Measurements from ENCODE around the gene MCM9. TPM values are rescaled to one million over a fixed set of nuclear protein-coding genes. Genes with fewer than 3 reads are reported as not detected.

MCM9 gene
- total RNA-seq, 1 donor from 2014 or later = 20.4 TPM

DNA sequence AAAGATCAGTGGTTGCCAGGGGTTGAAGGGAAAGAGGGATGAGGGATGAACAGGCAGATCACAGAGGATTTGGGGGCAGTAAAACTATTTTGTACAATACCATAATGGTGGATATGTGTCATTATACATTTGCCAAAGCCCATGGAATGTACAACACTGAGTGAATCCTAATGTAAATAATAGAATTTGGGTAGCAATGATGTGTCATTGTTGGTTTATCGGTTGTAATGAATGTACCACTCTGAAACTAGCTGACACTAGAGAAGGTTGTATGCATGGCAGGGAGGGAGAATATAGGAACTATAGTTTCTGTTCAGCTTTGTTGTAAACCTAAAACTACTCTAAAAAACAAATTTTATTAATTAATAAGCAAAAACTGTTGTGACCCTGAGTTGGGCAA, 58.8 kb downstream of the MCM9 start:
- DNase-seq (ENCODE audit: low read depth, low spot score) = no peak
- H3K27me3 Mint-ChIP-seq (ENCODE audit: low read depth) = no peaks in the 10 kb centered on the region
- no peak overlapping the region for H3K4me3 Mint-ChIP-seq
- TF ChIP-seq, protein P1, sequence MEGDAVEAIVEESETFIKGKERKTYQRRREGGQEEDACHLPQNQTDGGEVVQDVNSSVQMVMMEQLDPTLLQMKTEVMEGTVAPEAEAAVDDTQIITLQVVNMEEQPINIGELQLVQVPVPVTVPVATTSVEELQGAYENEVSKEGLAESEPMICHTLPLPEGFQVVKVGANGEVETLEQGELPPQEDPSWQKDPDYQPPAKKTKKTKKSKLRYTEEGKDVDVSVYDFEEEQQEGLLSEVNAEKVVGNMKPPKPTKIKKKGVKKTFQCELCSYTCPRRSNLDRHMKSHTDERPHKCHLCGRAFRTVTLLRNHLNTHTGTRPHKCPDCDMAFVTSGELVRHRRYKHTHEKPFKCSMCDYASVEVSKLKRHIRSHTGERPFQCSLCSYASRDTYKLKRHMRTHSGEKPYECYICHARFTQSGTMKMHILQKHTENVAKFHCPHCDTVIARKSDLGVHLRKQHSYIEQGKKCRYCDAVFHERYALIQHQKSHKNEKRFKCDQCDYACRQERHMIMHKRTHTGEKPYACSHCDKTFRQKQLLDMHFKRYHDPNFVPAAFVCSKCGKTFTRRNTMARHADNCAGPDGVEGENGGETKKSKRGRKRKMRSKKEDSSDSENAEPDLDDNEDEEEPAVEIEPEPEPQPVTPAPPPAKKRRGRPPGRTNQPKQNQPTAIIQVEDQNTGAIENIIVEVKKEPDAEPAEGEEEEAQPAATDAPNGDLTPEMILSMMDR (conservative IDR thresholded peaks at IDR 0.05) = no peak
- H3K9me3 Mint-ChIP-seq = peaks cover 4% of the 10 kb centered on the region
- no peak overlapping the region for H3K27ac Mint-ChIP-seq (ENCODE audit: unreplicated experiment)
- H3K36me3 Mint-ChIP-seq (ENCODE audit: low read depth) = peaks cover 10% of the 10 kb centered on the region
- no peaks in the 10 kb centered on the region for H3K4me1 Mint-ChIP-seq

DNA sequence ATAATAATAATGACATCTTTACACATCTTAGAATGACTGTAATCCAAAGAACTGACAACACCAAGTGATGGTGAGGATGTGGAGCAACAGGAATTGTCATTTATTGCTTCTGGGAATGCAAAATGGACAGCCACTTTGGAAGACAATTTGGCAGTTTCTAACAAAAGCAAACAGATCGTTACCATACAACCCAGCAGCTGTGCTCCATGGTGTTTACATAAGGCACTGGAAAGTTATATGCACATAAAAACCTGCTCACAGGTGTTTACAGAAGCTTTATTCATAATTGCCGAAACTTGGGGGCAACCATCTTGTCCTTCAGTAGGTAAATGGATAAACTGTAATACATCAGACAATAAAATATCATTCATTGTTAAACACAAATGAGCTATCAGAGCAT, 59.3 kb downstream of the MCM9 start:
- H3K36me3 Mint-ChIP-seq (ENCODE audit: low read depth) = peaks cover 15% of the 10 kb centered on the region
- no peaks in the 10 kb centered on the region for H3K27me3 Mint-ChIP-seq (ENCODE audit: low read depth)
- TF ChIP-seq, protein P1 (conservative IDR thresholded peaks at IDR 0.05) = no peak
- DNase-seq (ENCODE audit: low read depth, low spot score) = no peak
- H3K4me1 Mint-ChIP-seq = no peaks in the 10 kb centered on the region
- no peak overlapping the region for H3K27ac Mint-ChIP-seq (ENCODE audit: unreplicated experiment)
- H3K4me3 Mint-ChIP-seq = no peak overlapping the region
- H3K9me3 Mint-ChIP-seq = peaks cover 6% of the 10 kb centered on the region

DNA sequence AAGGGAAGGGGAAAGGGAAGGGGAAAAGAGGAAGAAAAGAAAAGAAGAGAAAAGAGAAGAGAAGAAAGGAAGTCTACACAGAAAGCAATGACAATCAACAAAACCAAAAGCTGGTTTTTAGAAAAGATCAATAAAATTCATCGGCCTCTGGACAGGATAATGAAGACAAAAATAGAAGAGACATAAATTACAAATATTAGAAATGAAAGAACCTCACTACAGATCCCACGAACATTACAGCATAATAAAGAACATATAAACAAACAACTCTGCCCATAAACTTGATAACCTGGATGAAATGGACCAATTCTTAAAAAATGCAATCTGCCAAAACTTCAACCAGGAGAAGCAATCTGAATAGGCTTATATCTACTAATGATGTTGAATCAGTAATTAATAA, 61.7 kb downstream of the MCM9 start:
- H3K9me3 Mint-ChIP-seq = peaks cover 11% of the 10 kb centered on the region
- H3K4me3 Mint-ChIP-seq = no peak overlapping the region
- TF ChIP-seq, protein P1 (conservative IDR thresholded peaks at IDR 0.05) = no peak
- peaks cover 28% of the 10 kb centered on the region for H3K36me3 Mint-ChIP-seq (ENCODE audit: low read depth)
- H3K27ac Mint-ChIP-seq (ENCODE audit: unreplicated experiment) = no peak overlapping the region
- no peak for DNase-seq (ENCODE audit: low read depth, low spot score)
- no peaks in the 10 kb centered on the region for H3K4me1 Mint-ChIP-seq
- no peaks in the 10 kb centered on the region for H3K27me3 Mint-ChIP-seq (ENCODE audit: low read depth)

DNA sequence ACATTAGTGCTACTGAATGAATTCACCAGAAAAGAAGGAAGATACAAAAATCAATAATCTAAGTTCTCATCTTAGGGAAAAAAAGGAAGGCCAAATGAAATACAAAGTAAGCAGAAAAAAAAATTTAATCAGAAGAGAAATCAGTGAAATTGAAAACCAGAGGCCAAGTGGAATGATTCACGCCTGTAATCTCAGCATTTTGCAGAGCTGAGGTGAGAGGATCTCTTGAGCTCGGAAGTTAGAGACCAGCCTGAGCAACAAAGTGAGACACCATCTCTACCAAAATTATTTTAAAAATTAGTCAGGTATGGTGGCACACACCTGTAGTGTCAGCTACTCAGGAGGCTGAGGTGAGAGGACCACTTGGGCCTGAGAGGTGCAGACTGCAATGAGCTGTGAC, 62.2 kb downstream of the MCM9 start:
- Mint-ChIP-seq H3K9me3 (peaks cover 11% of the 10 kb centered on the region), H3K27me3 (ENCODE audit: low read depth) (no peaks in the 10 kb centered on the region), H3K4me3 (no peak overlapping the region), H3K27ac (ENCODE audit: unreplicated experiment) (no peak overlapping the region), H3K36me3 (ENCODE audit: low read depth) (peaks cover 28% of the 10 kb centered on the region), H3K4me1 (no peaks in the 10 kb centered on the region)
- TF ChIP-seq, protein P1 (conservative IDR thresholded peaks at IDR 0.05) = no peak
- DNase-seq (ENCODE audit: low read depth, low spot score) = no peak

DNA sequence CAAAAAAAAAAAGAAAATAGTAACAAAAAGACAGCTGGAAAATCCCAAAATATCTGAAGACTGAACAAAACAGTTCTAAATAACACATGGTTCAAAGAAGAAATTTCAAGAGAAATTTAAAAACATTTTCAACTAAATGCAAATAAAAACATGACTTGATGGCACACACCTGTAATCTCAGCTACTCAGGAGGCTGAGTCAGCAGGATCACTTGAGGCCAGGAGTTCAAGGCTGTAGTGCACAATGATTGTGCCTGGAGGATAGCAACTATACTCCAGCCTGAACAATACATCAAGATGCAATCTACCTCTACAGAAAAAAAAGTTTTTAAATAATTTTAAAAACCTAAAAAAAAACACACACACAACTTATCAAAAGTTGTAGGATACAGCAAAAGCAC, 62.6 kb downstream of the MCM9 start:
- no peak for DNase-seq (ENCODE audit: low read depth, low spot score)
- TF ChIP-seq, protein P1 (conservative IDR thresholded peaks at IDR 0.05) = no peak
- Mint-ChIP-seq H3K27ac (ENCODE audit: unreplicated experiment) (no peak overlapping the region), H3K9me3 (peaks cover 11% of the 10 kb centered on the region), H3K4me3 (no peak overlapping the region), H3K36me3 (ENCODE audit: low read depth) (peaks cover 28% of the 10 kb centered on the region), H3K4me1 (no peaks in the 10 kb centered on the region), H3K27me3 (ENCODE audit: low read depth) (no peaks in the 10 kb centered on the region)

DNA sequence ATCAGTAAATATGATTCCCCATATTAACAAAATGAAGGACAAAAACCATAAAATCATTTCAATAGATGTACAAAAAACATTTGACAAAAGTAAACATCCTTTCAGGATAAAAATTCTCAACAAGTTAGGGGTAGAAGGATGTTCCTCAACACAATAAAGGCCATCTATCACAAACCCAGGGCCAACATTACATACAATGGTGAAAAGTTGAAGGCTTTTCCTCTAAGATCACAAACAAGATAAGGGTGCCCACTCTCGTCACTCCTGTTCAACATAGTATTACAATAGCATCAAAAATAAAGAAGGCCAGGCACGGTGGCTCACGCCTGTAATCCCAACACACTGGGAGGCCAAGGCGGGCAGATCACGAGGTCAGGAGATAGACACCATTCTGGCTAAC, 63.6 kb downstream of the MCM9 start:
- no peak overlapping the region for H3K4me3 Mint-ChIP-seq
- H3K36me3 Mint-ChIP-seq (ENCODE audit: low read depth) = peaks cover 33% of the 10 kb centered on the region
- no peaks in the 10 kb centered on the region for H3K4me1 Mint-ChIP-seq
- no peaks in the 10 kb centered on the region for H3K27me3 Mint-ChIP-seq (ENCODE audit: low read depth)
- no peak for DNase-seq (ENCODE audit: low read depth, low spot score)
- H3K27ac Mint-ChIP-seq (ENCODE audit: unreplicated experiment) = no peak overlapping the region
- TF ChIP-seq, protein P1 (conservative IDR thresholded peaks at IDR 0.05) = no peak
- peaks cover 18% of the 10 kb centered on the region for H3K9me3 Mint-ChIP-seq
